B cell (primary cell): Measurements from ENCODE around the gene CNGA3. TPM values are rescaled to one million over a fixed set of nuclear protein-coding genes. Genes with fewer than 3 reads are reported as not detected.

Source experiments
- ATAC-seq: fragments of 200-7000 bp; cut with Tn5 transposase; one replicate; pipeline ENCODE4 v1.10.0; 2021; ENCODE audit warnings: low read depth, mild to moderate bottlenecking, moderate number of reproducible peaks, moderate library complexity
- CTCF ChIA-PET: fragments of 350-600 bp; sonication (Branson Sonifier 250); formaldehyde crosslinking; loops from one replicate; lab custom pipeline; 2021; ENCODE audit warnings: antibody characterized with exemption, inconsistent platforms; lab: Charles Lee
- POLR2A ChIA-PET: fragments of 350-600 bp; sonication (Branson Sonifier 250); formaldehyde crosslinking; loops from one replicate; lab custom pipeline; 2021; ENCODE audit warnings: antibody characterized with exemption; lab: Charles Lee
- DNase-seq: peaks from one replicate; pipeline ENCODE4 v3.0.0; 2013
- H2AFZ ChIP-seq: 2 replicates; pipeline ENCODE4 v1.6.1; 2012; ENCODE audit warnings: mild to moderate bottlenecking, low read depth, low read length; ENCODE audit not compliant: insufficient read depth, poor library complexity, severe bottlenecking
- H3K27ac ChIP-seq, 2 donors: 1 replicate in 1 of 2; 2 replicates in 1 of 2; pipeline ENCODE4 v1.5.1; 2012 to 2013; ENCODE audit warnings: low read length in 2 of 2, mild to moderate bottlenecking in 2 of 2, moderate library complexity in 1 of 2
- H3K27me3 ChIP-seq, 4 experiments: fragments of 200-600 bp in 1 of 4; sonication (generic) in 1 of 4; replicated peaks in 1 of 4; 1 replicate in 2 of 4; 2 replicates in 2 of 4; pipeline versions ENCODE4 v1.6.1 to v1.7.0; 2013 to 2016; ENCODE audit warnings: low read length in 3 of 4, mild to moderate bottlenecking in 2 of 4, mixed read lengths in 1 of 4, moderate library complexity in 1 of 4; ENCODE audit not compliant: insufficient read depth in 4 of 4, control insufficient read depth in 3 of 4; ENCODE audit errors: control extremely low read depth in 1 of 4
- H3K36me3 ChIP-seq, 2 experiments: replicated peaks in 1 of 2; 1 replicate in 1 of 2; 2 replicates in 1 of 2; pipeline versions ENCODE4 v1.6.1 to v1.7.1; 2013; ENCODE audit warnings: low read length in 1 of 2; ENCODE audit not compliant: insufficient read depth in 2 of 2, control insufficient read depth in 1 of 2; ENCODE audit errors: control extremely low read depth in 1 of 2, extremely low read depth in 1 of 2
- H3K4me1 ChIP-seq, 2 donors: fragments of 200-600 bp in 1 of 2; sonication (generic) in 1 of 2; 1 replicate in 1 of 2; 2 replicates in 1 of 2; pipeline versions ENCODE4 v1.5.1 to v1.6.1; 2013 to 2017; ENCODE audit warnings: low read length in 2 of 2; ENCODE audit not compliant: control insufficient read depth in 2 of 2, insufficient read depth in 2 of 2
- H3K4me2 ChIP-seq: replicated peaks from 2 replicates; pipeline ENCODE3; 2012; ENCODE audit warnings: mild to moderate bottlenecking, low read depth, low read length; ENCODE audit not compliant: poor library complexity, severe bottlenecking
- H3K4me3 ChIP-seq, 5 experiments: fragments of 200-600 bp in 1 of 5; sonication (generic) in 1 of 5; 1 replicate in 3 of 5; 2 replicates in 2 of 5; pipeline versions ENCODE4 v1.5.1 to v1.7.0; 2011 to 2016; ENCODE audit warnings: low read length in 4 of 5, mild to moderate bottlenecking in 4 of 5, low read depth in 2 of 5, control low read depth in 1 of 5, moderate library complexity in 1 of 5; ENCODE audit not compliant: insufficient read depth in 1 of 5; ENCODE audit errors: control extremely low read depth in 1 of 5, extremely low read depth in 1 of 5
- H3K79me2 ChIP-seq: fragments of 200-600 bp; sonication (generic); one replicate; pipeline ENCODE4 v1.6.0; 2016; ENCODE audit warnings: low read length; ENCODE audit not compliant: control insufficient read depth, insufficient read depth
- H3K9ac ChIP-seq: fragments of 200-600 bp; sonication (generic); 2 replicates; pipeline ENCODE4 v1.6.1; 2017; ENCODE audit warnings: mild to moderate bottlenecking, low read length, moderate library complexity
- H3K9me3 ChIP-seq, 3 donors: one replicate each; pipeline versions ENCODE4 v1.6.1 to v1.7.1; 2013; ENCODE audit warnings: low read length in 2 of 3; ENCODE audit not compliant: control insufficient read depth in 2 of 3, insufficient read depth in 1 of 3; ENCODE audit errors: control extremely low read depth in 1 of 3
- H4K20me1 ChIP-seq: 2 replicates; pipeline ENCODE4 v1.6.0; 2012; ENCODE audit warnings: mild to moderate bottlenecking, low read length; ENCODE audit not compliant: insufficient read depth, control insufficient read depth, poor library complexity, severe bottlenecking
- H3K27ac Mint-ChIP-seq: one replicate; pipeline ENCODE4 v1.8.0; 2021; ENCODE audit warnings: mixed read lengths
- H3K27me3 Mint-ChIP-seq: one replicate; pipeline ENCODE4 v1.8.0; 2021; ENCODE audit warnings: mixed read lengths
- H3K4me1 Mint-ChIP-seq: one replicate; pipeline ENCODE4 v1.8.0; 2021; ENCODE audit warnings: mixed read lengths
- H3K4me3 Mint-ChIP-seq: one replicate; pipeline ENCODE4 v1.8.0; 2021; ENCODE audit warnings: mixed read lengths
- H3K9me3 Mint-ChIP-seq: one replicate; pipeline ENCODE4 v1.8.0; 2022; ENCODE audit warnings: mixed read lengths; ENCODE audit not compliant: insufficient read depth
- CTCF ChIP-seq: fragments of 200-600 bp; IDR thresholded peaks from one replicate; pipeline ENCODE4 v1.8.0; 2022; ENCODE audit warnings: antibody characterized with exemption, mild to moderate bottlenecking
- EZH2 ChIP-seq: IDR thresholded peaks from 2 replicates; pipeline ENCODE4 v1.6.1; 2012; ENCODE audit warnings: borderline replicate concordance, low read depth, mild to moderate bottlenecking, moderate library complexity, low read length; ENCODE audit not compliant: insufficient read depth, poor library complexity, severe bottlenecking
- WGBS: methylation state at CpG from one replicate; pipeline ENCODE4 v1.1.5; 2013; ENCODE audit warnings: missing lambda C conversion rate; ENCODE audit not compliant: insufficient coverage; 5-methylcytosine and 5-hydroxymethylcytosine counted together
- intact Hi-C: fragments of 100-400 bp; cut with micrococcal nuclease; formaldehyde crosslinking; loops from one replicate; pipeline ENCODE4 v1.10.0; 2022
- polyA plus RNA-seq: library from polyadenylated mRNA; depleted of rRNA; stranded (reverse); fragments of >200 nt; gene quantifications from 2 replicates; pipeline ENCODE4 v1.2.3, GENCODE V29; 2012
- total RNA-seq, 2 donors: library from RNA; stranded (reverse); fragments of 120-200 nt in 1 of 2; gene quantifications; 1 replicate in 1 of 2; 2 replicates in 1 of 2; pipeline versions ENCODE4 v1.2.3 to v1.2.4, GENCODE V29; 2013 to 2022

The CNGA3 gene
- total and polyA plus RNA-seq, 2 donors (not counting 1 experiment from before 2014, with no cell fraction given): not detected

- TF ChIP-seq CTCF (no peak), EZH2 (no peak)
- DNase-seq (no peak), ATAC-seq (no peak)
- Mint-ChIP-seq H3K4me3 (no peak overlapping the region), H3K4me1 (no peaks in the 10 kb centered on the region), H3K27me3 (peaks cover 10% of the 10 kb centered on the region), H3K9me3 (no peaks in the 10 kb centered on the region), H3K27ac (no peak overlapping the region)
- no peak overlapping the region for H3K4me3 ChIP-seq
- no peaks in the 10 kb centered on the region for H4K20me1 ChIP-seq
- WGBS: 84% methylated on average over 15 of the region's 15 CpGs
- H3K4me2 ChIP-seq: no peak overlapping the region
- no peaks in the 10 kb centered on the region for H3K27me3 ChIP-seq
- H3K27ac ChIP-seq: no peak overlapping the region
- H3K9me3 ChIP-seq: no peaks in the 10 kb centered on the region
- POLR2A ChIA-PET: no interaction called here
- H3K79me2 ChIP-seq: no peaks in the 10 kb centered on the region
- H3K9ac ChIP-seq: no peak overlapping the region
- CTCF ChIA-PET: interaction anchor here (1.1 to 4.4 kb wide), 3 partner anchors 154 to 689 kb away, joined by 3 to 31 read pairs (median 3); no protein-coding TSS in a partner anchor
- H2AFZ ChIP-seq: no peak overlapping the region
- intact Hi-C loops: loop anchor here (5.0 to 10.0 kb wide), 2 partner anchors 121 to 793 kb away; no protein-coding TSS in a partner anchor
- H3K36me3 ChIP-seq: no peaks in the 10 kb centered on the region
- peaks cover 0 to 2% of the 10 kb centered on the region in 2 donors for H3K4me1 ChIP-seq
Observed at GRCh38 chr2:98388081-98388480, 41.8 kb downstream of the CNGA3 start.

- no peak for ATAC-seq
- H3K9me3 ChIP-seq: no peaks in the 10 kb centered on the region
- ChIA-PET CTCF (interaction anchor here (1.1 kb wide), 1 partner anchor 180 kb away, joined by 3 read pairs; no protein-coding TSS in a partner anchor), POLR2A (no interaction called here)
- no peak for DNase-seq
- no peak overlapping the region for H3K4me2 ChIP-seq
- H3K9me3 Mint-ChIP-seq: no peaks in the 10 kb centered on the region
- no peak for TF ChIP-seq CTCF
- no peak for TF ChIP-seq EZH2
- 93% methylated on average over 11 of the region's 17 CpGs for WGBS
- peaks cover 7% of the 10 kb centered on the region for H3K27me3 Mint-ChIP-seq
- no peak overlapping the region for H3K9ac ChIP-seq
- no peaks in the 10 kb centered on the region for H3K4me1 Mint-ChIP-seq
- H3K36me3 ChIP-seq: no peaks in the 10 kb centered on the region
- no peak overlapping the region for H3K27ac ChIP-seq
- no peaks in the 10 kb centered on the region for H3K79me2 ChIP-seq
- intact Hi-C loops: loop anchor here (5.0 to 10.0 kb wide), 2 partner anchors 121 to 794 kb away; no protein-coding TSS in a partner anchor
- no peak overlapping the region for H2AFZ ChIP-seq
- peaks cover 0 to 2% of the 10 kb centered on the region in 2 donors for H3K4me1 ChIP-seq
- H3K27ac Mint-ChIP-seq: no peak overlapping the region
- H4K20me1 ChIP-seq: no peaks in the 10 kb centered on the region
- no peak overlapping the region for H3K4me3 ChIP-seq
- H3K27me3 ChIP-seq: no peaks in the 10 kb centered on the region
- H3K4me3 Mint-ChIP-seq: no peak overlapping the region
Observed at GRCh38 chr2:98388601-98389250, 42.5 kb downstream of the CNGA3 start.
